ENCODE data around the gene SLC35E4. TPM values are rescaled to one million over a fixed set of nuclear protein-coding genes. Genes with fewer than 3 reads are reported as not detected.
"Not testable (repeated sequence)": the region's sequence is repeated elsewhere in the genome, so short reads cannot be mapped to it uniquely, and the experiment has no call there.

The SLC35E4 gene
- total RNA-seq, 1 experiment from 2014 or later: 2.9 TPM

- Mint-ChIP-seq H3K4me1 (ENCODE audit: insufficient read depth, unreplicated experiment) (peaks cover 9% of the 10 kb centered on the region), H3K4me3 (ENCODE audit: unreplicated experiment) (no peak overlapping the region), H3K27me3 (ENCODE audit: insufficient read depth, unreplicated experiment) (no peaks in the 10 kb centered on the region), H3K36me3 (ENCODE audit: insufficient read depth, unreplicated experiment) (no peaks in the 10 kb centered on the region), H3K27ac (ENCODE audit: low read depth, unreplicated experiment) (no peak overlapping the region), H3K9me3 (ENCODE audit: unreplicated experiment) (no peaks in the 10 kb centered on the region)
- ChIA-PET CTCF (interaction anchor here (0.5 to 1.3 kb wide), 3 partner anchors 8 to 143 kb away, joined by 3 to 4 read pairs (median 3); no protein-coding TSS in a partner anchor), POLR2A (no interaction called here)
- intact Hi-C loops (cut with micrococcal nuclease): no loop called here
- no peak for TF ChIP-seq CTCF (IDR thresholded peaks at IDR 0.05; ENCODE audit: unreplicated experiment)
- DNase-seq (ENCODE audit: unreplicated experiment): no peak
- BruUV-seq (replicated peaks): no TSS peak
Measured at GRCh38 chr22:30614268-30614667, 21.3 kb upstream of the SLC35E4 start.

- no peak for TF ChIP-seq CTCF (IDR thresholded peaks at IDR 0.05; ENCODE audit: unreplicated experiment)
- no peaks in the 10 kb centered on the region for H3K36me3 Mint-ChIP-seq (ENCODE audit: insufficient read depth, unreplicated experiment)
- ChIA-PET CTCF (interaction anchor here (0.8 to 1.3 kb wide), 2 partner anchors 9 to 20 kb away, joined by 3 read pairs; no protein-coding TSS in a partner anchor), POLR2A (no interaction called here)
- intact Hi-C loops (cut with micrococcal nuclease): no loop called here
- peaks cover 4% of the 10 kb centered on the region for H3K4me1 Mint-ChIP-seq (ENCODE audit: insufficient read depth, unreplicated experiment)
- no peak for DNase-seq (ENCODE audit: unreplicated experiment)
- no TSS peak for BruUV-seq (replicated peaks)
- H3K27me3 Mint-ChIP-seq (ENCODE audit: insufficient read depth, unreplicated experiment): no peaks in the 10 kb centered on the region
- no peak overlapping the region for H3K4me3 Mint-ChIP-seq (ENCODE audit: unreplicated experiment)
- H3K9me3 Mint-ChIP-seq (ENCODE audit: unreplicated experiment): no peaks in the 10 kb centered on the region
- H3K27ac Mint-ChIP-seq (ENCODE audit: low read depth, unreplicated experiment): no peak overlapping the region
Measured at GRCh38 chr22:30614879-30615278, 20.7 kb upstream of the SLC35E4 start.

- Mint-ChIP-seq H3K27me3 (ENCODE audit: insufficient read depth, unreplicated experiment) (no peaks in the 10 kb centered on the region), H3K36me3 (ENCODE audit: insufficient read depth, unreplicated experiment) (no peaks in the 10 kb centered on the region), H3K4me1 (ENCODE audit: insufficient read depth, unreplicated experiment) (peaks cover 4% of the 10 kb centered on the region), H3K4me3 (ENCODE audit: unreplicated experiment) (no peak overlapping the region), H3K9me3 (ENCODE audit: unreplicated experiment) (no peaks in the 10 kb centered on the region), H3K27ac (ENCODE audit: low read depth, unreplicated experiment) (no peak overlapping the region)
- ChIA-PET POLR2A (no interaction called here), CTCF (interaction anchor here (1.3 to 1.6 kb wide), 2 partner anchors 11 to 19 kb away, joined by 3 to 4 read pairs; no protein-coding TSS in a partner anchor)
- TF ChIP-seq CTCF (IDR thresholded peaks at IDR 0.05; ENCODE audit: unreplicated experiment): no peak
- BruUV-seq (replicated peaks): no TSS peak
- intact Hi-C loops (cut with micrococcal nuclease): no loop called here
- DNase-seq (ENCODE audit: unreplicated experiment): no peak
Measured at GRCh38 chr22:30615543-30615954, 20.0 kb upstream of the SLC35E4 start.

GRCh38 chr22:30617819-30618218, 17.8 kb upstream of the SLC35E4 start:
- H3K9me3 Mint-ChIP-seq (ENCODE audit: unreplicated experiment): no peaks in the 10 kb centered on the region
- no peaks in the 10 kb centered on the region for H3K36me3 Mint-ChIP-seq (ENCODE audit: insufficient read depth, unreplicated experiment)
- DNase-seq (ENCODE audit: unreplicated experiment): no peak
- peaks cover 4% of the 10 kb centered on the region for H3K4me1 Mint-ChIP-seq (ENCODE audit: insufficient read depth, unreplicated experiment)
- intact Hi-C loops (cut with micrococcal nuclease): no loop called here
- H3K4me3 Mint-ChIP-seq (ENCODE audit: unreplicated experiment): no peak overlapping the region
- H3K27ac Mint-ChIP-seq (ENCODE audit: low read depth, unreplicated experiment): no peak overlapping the region
- CTCF ChIA-PET: interaction anchor here (1.5 kb wide), 1 partner anchor 17 kb away, joined by 3 read pairs; no protein-coding TSS in a partner anchor
- POLR2A ChIA-PET: interaction anchor here (0.6 kb wide), 2 partner anchors 11 to 1030 kb away, joined by 3 read pairs; no protein-coding TSS in a partner anchor
- TF ChIP-seq CTCF (IDR thresholded peaks at IDR 0.05; ENCODE audit: unreplicated experiment): no peak
- BruUV-seq (replicated peaks): no TSS peak
- no peaks in the 10 kb centered on the region for H3K27me3 Mint-ChIP-seq (ENCODE audit: insufficient read depth, unreplicated experiment)

- H3K4me3 Mint-ChIP-seq (ENCODE audit: unreplicated experiment); DNase-seq (ENCODE audit: unreplicated experiment); H3K9me3 Mint-ChIP-seq (ENCODE audit: unreplicated experiment); intact Hi-C loops (cut with micrococcal nuclease); BruUV-seq (replicated peaks); H3K36me3 Mint-ChIP-seq (ENCODE audit: insufficient read depth, unreplicated experiment); H3K4me1 Mint-ChIP-seq (ENCODE audit: insufficient read depth, unreplicated experiment); H3K27me3 Mint-ChIP-seq (ENCODE audit: insufficient read depth, unreplicated experiment); H3K27ac Mint-ChIP-seq (ENCODE audit: low read depth, unreplicated experiment): not testable (repeated sequence)
- ChIA-PET CTCF (interaction anchor here (1.2 to 1.5 kb wide), 3 partner anchors 14 to 144 kb away, joined by 5 read pairs; no protein-coding TSS in a partner anchor), POLR2A (interaction anchor here (0.7 kb wide), 1 partner anchor 184 kb away, joined by 3 read pairs; no protein-coding TSS in a partner anchor)
Measured at GRCh38 chr22:30619909-30620308, 15.7 kb upstream of the SLC35E4 start.
